ENCODE measurements around the gene ANO3. TPM values are rescaled to one million over a fixed set of nuclear protein-coding genes. Genes with fewer than 3 reads are reported as not detected.

The ANO3 gene
- total RNA-seq, 1 donor from 2014 or later: 8.2 TPM

GRCh38 chr11:26677566-26677965 is 345.6 kb downstream of the ANO3 start:
- Histone ChIP-seq H3K4me3 (no peak overlapping the region), H3K4me1 (no peaks in the 10 kb centered on the region), H3K27ac (no peak overlapping the region), H3K27me3 (no peaks in the 10 kb centered on the region), H3K36me3 (no peaks in the 10 kb centered on the region), H3K9me3 (no peaks in the 10 kb centered on the region)
- no peak for TF ChIP-seq CTCF (IDR thresholded peaks at IDR 0.05)
- no peak for DNase-seq (ENCODE audit: low spot score in 2 of 2)
- intact Hi-C loops (cut with DNase I): no loop called here

GRCh38 chr11:26687351-26687750 is 355.4 kb downstream of the ANO3 start:
- Histone ChIP-seq H3K27me3 (no peaks in the 10 kb centered on the region), H3K36me3 (no peaks in the 10 kb centered on the region), H3K9me3 (no peaks in the 10 kb centered on the region), H3K27ac (no peak overlapping the region), H3K4me1 (no peaks in the 10 kb centered on the region), H3K4me3 (no peak overlapping the region)
- TF ChIP-seq CTCF (IDR thresholded peaks at IDR 0.05): no peak
- intact Hi-C loops (cut with DNase I): no loop called here
- DNase-seq (ENCODE audit: low spot score in 2 of 2): no peak

GRCh38 chr11:26688701-26689100 is 356.8 kb downstream of the ANO3 start:
- no peak overlapping the region for H3K4me3 ChIP-seq
- H3K4me1 ChIP-seq: no peaks in the 10 kb centered on the region
- intact Hi-C loops (cut with DNase I): no loop called here

GRCh38 chr11:26696330-26696729 is 364.4 kb downstream of the ANO3 start:
- H3K9me3 ChIP-seq: no peaks in the 10 kb centered on the region
- H3K27me3 ChIP-seq: no peaks in the 10 kb centered on the region
- intact Hi-C loops (cut with DNase I): no loop called here
- no peak overlapping the region for H3K27ac ChIP-seq
- H3K36me3 ChIP-seq: no peaks in the 10 kb centered on the region
- H3K4me3 ChIP-seq: no peak overlapping the region
- no peak for DNase-seq (ENCODE audit: low spot score in 2 of 2)
- no peaks in the 10 kb centered on the region for H3K4me1 ChIP-seq
- no peak for TF ChIP-seq CTCF (IDR thresholded peaks at IDR 0.05)

More at GRCh38 chr11:26688701-26689100, 356.8 kb downstream of the ANO3 start:
- TF ChIP-seq CTCF (IDR thresholded peaks at IDR 0.05): no peak
- Histone ChIP-seq H3K27me3 (no peaks in the 10 kb centered on the region), H3K27ac (no peak overlapping the region), H3K36me3 (no peaks in the 10 kb centered on the region), H3K9me3 (no peaks in the 10 kb centered on the region)
- no peak for DNase-seq (ENCODE audit: low spot score in 2 of 2)

- no peak for DNase-seq (ENCODE audit: low spot score in 2 of 2)
- intact Hi-C loops (cut with DNase I): no loop called here
- no peak overlapping the region for H3K27ac ChIP-seq
- H3K4me1 ChIP-seq: no peaks in the 10 kb centered on the region
- H3K36me3 ChIP-seq: no peaks in the 10 kb centered on the region
- no peak overlapping the region for H3K4me3 ChIP-seq
- TF ChIP-seq CTCF (IDR thresholded peaks at IDR 0.05): no peak
- H3K9me3 ChIP-seq: no peaks in the 10 kb centered on the region
- no peaks in the 10 kb centered on the region for H3K27me3 ChIP-seq
These were observed 366.3 kb downstream of the ANO3 start for GRCh38 chr11:26698224-26698623.

GRCh38 chr11:26700574-26701235 is 368.8 kb downstream of the ANO3 start:
- Histone ChIP-seq H3K27ac (no peak overlapping the region), H3K27me3 (no peaks in the 10 kb centered on the region), H3K4me3 (no peak overlapping the region), H3K36me3 (no peaks in the 10 kb centered on the region), H3K4me1 (no peaks in the 10 kb centered on the region), H3K9me3 (no peaks in the 10 kb centered on the region)
- intact Hi-C loops (cut with DNase I): no loop called here
- TF ChIP-seq CTCF (IDR thresholded peaks at IDR 0.05): no peak
- DNase-seq (ENCODE audit: low spot score in 2 of 2): no peak
